ENCODE results near the gene RANBP6. TPM values are rescaled to one million over a fixed set of nuclear protein-coding genes. Genes with fewer than 3 reads are reported as not detected.

The RANBP6 gene
- total RNA-seq, 1 experiment from 2014 or later = 14.1 TPM

DNA sequence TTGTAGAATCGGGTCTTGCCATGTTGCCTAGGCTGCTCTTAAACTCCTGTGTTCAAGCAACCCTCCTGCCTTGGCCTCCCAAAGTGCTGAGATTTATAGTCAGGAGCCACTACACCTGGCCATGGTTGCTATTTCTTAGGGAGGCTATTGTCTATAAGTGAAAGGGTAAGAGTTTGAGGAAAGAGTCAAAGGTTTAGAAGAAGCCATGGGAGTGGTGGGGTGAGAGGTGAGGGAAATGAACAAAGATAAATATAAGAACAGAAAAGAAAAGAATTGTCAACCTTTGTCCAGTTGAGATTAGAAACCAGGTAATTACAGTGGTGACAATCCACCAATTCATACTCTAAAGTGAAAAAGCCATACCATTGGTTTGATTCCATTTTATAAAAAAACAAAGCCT lies 32.6 kb upstream of the RANBP6 start:
- Histone ChIP-seq H3K27ac (ENCODE audit: low read length) (no peak overlapping the region), H3K9ac (ENCODE audit: low read length) (no peak overlapping the region), H3K4me2 (ENCODE audit: low read length) (no peak overlapping the region), H3K4me1 (ENCODE audit: insufficient read depth, low read length) (peaks cover 4% of the 10 kb centered on the region; the same call in 1 of the 2 replicates), H3K27me3 (ENCODE audit: low read length) (no peaks in the 10 kb centered on the region), H3F3A (ENCODE audit: low read length, unreplicated experiment) (no peaks in the 10 kb centered on the region), H3K36me3 (ENCODE audit: low read depth, low read length) (no peaks in the 10 kb centered on the region), H2AFZ (ENCODE audit: low read length) (no peak overlapping the region), H4K20me1 (ENCODE audit: low read length) (no peaks in the 10 kb centered on the region), H3K79me2 (ENCODE audit: low read length) (no peaks in the 10 kb centered on the region), H3K9me2 (replicated peaks; ENCODE audit: low read length) (no peaks in the 10 kb centered on the region), H3K9me3 (ENCODE audit: low read length) (no peaks in the 10 kb centered on the region), H3K4me3 (ENCODE audit: low read length) (no peak overlapping the region)
- TF ChIP-seq EZH2 (IDR thresholded peaks at IDR 0.05; ENCODE audit: low read length, unreplicated experiment) (no peak), EZH2phosphoT487 (IDR thresholded peaks at IDR 0.05; ENCODE audit: borderline replicate concordance, low read length) (no peak)
- TF ChIP-seq, protein P1, sequence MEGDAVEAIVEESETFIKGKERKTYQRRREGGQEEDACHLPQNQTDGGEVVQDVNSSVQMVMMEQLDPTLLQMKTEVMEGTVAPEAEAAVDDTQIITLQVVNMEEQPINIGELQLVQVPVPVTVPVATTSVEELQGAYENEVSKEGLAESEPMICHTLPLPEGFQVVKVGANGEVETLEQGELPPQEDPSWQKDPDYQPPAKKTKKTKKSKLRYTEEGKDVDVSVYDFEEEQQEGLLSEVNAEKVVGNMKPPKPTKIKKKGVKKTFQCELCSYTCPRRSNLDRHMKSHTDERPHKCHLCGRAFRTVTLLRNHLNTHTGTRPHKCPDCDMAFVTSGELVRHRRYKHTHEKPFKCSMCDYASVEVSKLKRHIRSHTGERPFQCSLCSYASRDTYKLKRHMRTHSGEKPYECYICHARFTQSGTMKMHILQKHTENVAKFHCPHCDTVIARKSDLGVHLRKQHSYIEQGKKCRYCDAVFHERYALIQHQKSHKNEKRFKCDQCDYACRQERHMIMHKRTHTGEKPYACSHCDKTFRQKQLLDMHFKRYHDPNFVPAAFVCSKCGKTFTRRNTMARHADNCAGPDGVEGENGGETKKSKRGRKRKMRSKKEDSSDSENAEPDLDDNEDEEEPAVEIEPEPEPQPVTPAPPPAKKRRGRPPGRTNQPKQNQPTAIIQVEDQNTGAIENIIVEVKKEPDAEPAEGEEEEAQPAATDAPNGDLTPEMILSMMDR (conservative IDR thresholded peaks at IDR 0.05; ENCODE audit: low read depth, low read length) = no peak
- POLR2A ChIA-PET (ENCODE audit: unreplicated experiment) = no interaction called here
- no TSS peak for BruUV-seq (replicated peaks)
- intact Hi-C loops (cut with micrococcal nuclease) = no loop called here
- DNase-seq = no peak
- no peak for ATAC-seq
- CTCF ChIA-PET = no interaction called here

GRCh38 chr9:6047020-6047419 lies 31.6 kb upstream of the RANBP6 start:
- Histone ChIP-seq H3K9me2 (replicated peaks; ENCODE audit: low read length) (no peaks in the 10 kb centered on the region), H3K4me3 (ENCODE audit: low read length) (no peak overlapping the region), H3F3A (ENCODE audit: low read length, unreplicated experiment) (no peaks in the 10 kb centered on the region), H3K27me3 (ENCODE audit: low read length) (no peaks in the 10 kb centered on the region), H3K27ac (ENCODE audit: low read length) (no peak overlapping the region), H4K20me1 (ENCODE audit: low read length) (no peaks in the 10 kb centered on the region), H3K79me2 (ENCODE audit: low read length) (no peaks in the 10 kb centered on the region), H3K9ac (ENCODE audit: low read length) (no peak overlapping the region), H3K4me1 (ENCODE audit: insufficient read depth, low read length) (no peaks in the 10 kb centered on the region), H2AFZ (ENCODE audit: low read length) (no peak overlapping the region), H3K36me3 (ENCODE audit: low read depth, low read length) (no peaks in the 10 kb centered on the region), H3K4me2 (ENCODE audit: low read length) (no peak overlapping the region), H3K9me3 (ENCODE audit: low read length) (no peaks in the 10 kb centered on the region)
- no TSS peak for BruUV-seq (replicated peaks)
- ChIA-PET CTCF (no interaction called here), POLR2A (ENCODE audit: unreplicated experiment) (no interaction called here)
- TF ChIP-seq EZH2 (IDR thresholded peaks at IDR 0.05; ENCODE audit: low read length, unreplicated experiment) (no peak), EZH2phosphoT487 (IDR thresholded peaks at IDR 0.05; ENCODE audit: borderline replicate concordance, low read length) (no peak)
- TF ChIP-seq, protein P1 (conservative IDR thresholded peaks at IDR 0.05; ENCODE audit: low read depth, low read length) = no peak
- ATAC-seq (no peak), DNase-seq (no peak)
- intact Hi-C loops (cut with micrococcal nuclease) = no loop called here

GRCh38 chr9:6045364-6045763 lies 29.9 kb upstream of the RANBP6 start:
- intact Hi-C loops (cut with micrococcal nuclease) = no loop called here
- Histone ChIP-seq H2AFZ (ENCODE audit: low read length) (no peak overlapping the region), H3K9me2 (replicated peaks; ENCODE audit: low read length) (no peaks in the 10 kb centered on the region), H3K27ac (ENCODE audit: low read length) (no peak overlapping the region), H3K79me2 (ENCODE audit: low read length) (no peaks in the 10 kb centered on the region), H3K9ac (ENCODE audit: low read length) (no peak overlapping the region), H3K4me1 (ENCODE audit: insufficient read depth, low read length) (no peaks in the 10 kb centered on the region), H3K36me3 (ENCODE audit: low read depth, low read length) (no peaks in the 10 kb centered on the region), H3K4me3 (ENCODE audit: low read length) (no peak overlapping the region), H3K4me2 (ENCODE audit: low read length) (no peak overlapping the region), H3K27me3 (ENCODE audit: low read length) (no peaks in the 10 kb centered on the region), H3F3A (ENCODE audit: low read length, unreplicated experiment) (no peaks in the 10 kb centered on the region), H3K9me3 (ENCODE audit: low read length) (no peaks in the 10 kb centered on the region), H4K20me1 (ENCODE audit: low read length) (no peaks in the 10 kb centered on the region)
- ATAC-seq = no peak
- POLR2A ChIA-PET (ENCODE audit: unreplicated experiment) = no interaction called here
- no TSS peak for BruUV-seq (replicated peaks)
- CTCF ChIA-PET = no interaction called here
- TF ChIP-seq, protein P1 (conservative IDR thresholded peaks at IDR 0.05; ENCODE audit: low read depth, low read length) = no peak
- TF ChIP-seq EZH2 (IDR thresholded peaks at IDR 0.05; ENCODE audit: low read length, unreplicated experiment) = no peak
- no peak for TF ChIP-seq EZH2phosphoT487 (IDR thresholded peaks at IDR 0.05; ENCODE audit: borderline replicate concordance, low read length)
- no peak for DNase-seq

All from PC-3 (cell line).